RWPE2 (cell line): ENCODE measurements around the gene ABHD16B.

Source experiments
- ATAC-seq: fragments of 200-7000 bp; cut with Tn5 transposase; 3 replicates; pipeline ENCODE4 v1.9.1; 2021; ENCODE audit warnings: low read depth
- DNase-seq: peaks from one replicate; pipeline ENCODE4 v3.0.0-alpha.2; 2020; ENCODE audit warnings: low spot score
- H3K27ac ChIP-seq: fragments of 450-650 bp; 2 replicates; pipeline ENCODE4 v1.5.1; 2017; ENCODE audit warnings: mild to moderate bottlenecking; ENCODE audit not compliant: poor library complexity, severe bottlenecking
- H3K27me3 ChIP-seq: fragments of 250-450 bp; sonication (Bioruptor Pico); 2 replicates; pipeline ENCODE4 v1.5.1; 2021; ENCODE audit warnings: mild to moderate bottlenecking, moderate library complexity; ENCODE audit not compliant: insufficient read depth, poor library complexity, severe bottlenecking
- H3K36me3 ChIP-seq: fragments of 250-450 bp; sonication (Bioruptor Pico); 2 replicates; pipeline ENCODE4 v1.5.1; 2020; ENCODE audit warnings: low read depth, mild to moderate bottlenecking, moderate library complexity
- H3K4me1 ChIP-seq: fragments of 250-450 bp; sonication (Bioruptor Pico); 2 replicates; pipeline ENCODE4 v1.5.1; 2021; ENCODE audit warnings: mild to moderate bottlenecking, moderate library complexity; ENCODE audit not compliant: insufficient read depth, poor library complexity, severe bottlenecking
- H3K4me3 ChIP-seq: fragments of 250-450 bp; sonication (Bioruptor Pico); 2 replicates; pipeline ENCODE4 v1.5.1; 2021; ENCODE audit warnings: mild to moderate bottlenecking, moderate library complexity; ENCODE audit not compliant: severe bottlenecking
- H3K9me3 ChIP-seq: fragments of 250-450 bp; sonication (Bioruptor Pico); 2 replicates; pipeline ENCODE4 v1.5.1; 2021; ENCODE audit warnings: mild to moderate bottlenecking, moderate library complexity; ENCODE audit not compliant: severe bottlenecking
- CTCF ChIP-seq: fragments of 450-650 bp; IDR thresholded peaks from one replicate; pipeline ENCODE4 v1.5.1; 2017; ENCODE audit warnings: mild to moderate bottlenecking, moderate library complexity; ENCODE audit not compliant: poor library complexity, severe bottlenecking

The ABHD16B gene

DNA sequence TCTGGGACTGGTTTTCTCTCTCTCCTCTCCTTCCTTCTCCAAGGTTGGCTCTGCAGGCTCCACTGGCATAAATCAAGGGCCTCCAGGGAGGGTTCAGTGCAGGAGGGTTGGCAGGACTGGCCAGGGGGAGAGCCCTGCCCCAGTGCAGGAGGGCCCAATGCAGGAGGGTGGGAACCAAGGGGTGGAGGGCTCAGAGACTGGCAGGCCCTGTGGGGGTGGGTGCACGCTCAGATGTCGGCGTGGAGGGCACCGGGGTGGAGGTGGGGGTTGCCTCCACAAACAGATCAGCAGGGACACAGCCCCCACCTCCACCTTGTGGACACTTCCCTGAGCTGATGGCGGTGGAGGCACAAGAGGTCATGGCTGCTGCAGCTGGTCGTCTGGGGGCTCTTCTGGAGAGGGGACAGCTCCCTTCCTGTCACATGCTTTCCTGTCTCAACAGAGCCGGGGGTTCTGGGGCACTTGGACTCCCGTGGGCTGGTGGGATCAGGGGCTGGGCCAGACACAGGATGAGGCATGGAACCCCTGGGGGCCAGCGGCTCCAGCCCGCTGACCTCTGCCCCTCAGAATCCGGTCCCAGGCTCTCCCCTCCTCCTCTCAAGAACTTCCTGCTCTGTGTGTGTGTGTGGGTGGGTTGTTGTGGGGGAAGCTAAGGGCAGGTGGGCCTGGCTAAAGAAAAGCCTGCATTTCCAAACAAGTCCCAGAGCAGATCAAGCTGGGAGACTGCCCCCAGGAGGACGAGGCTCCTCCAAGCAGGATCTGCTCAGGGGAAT is 2.7 kb upstream of the ABHD16B start:
- TF ChIP-seq CTCF = peak; percentile 44
- Histone ChIP-seq H3K27me3 (peaks cover 38% of the 10 kb centered on the region), H3K36me3 (peaks cover 6% of the 10 kb centered on the region; the same call in 1 of the 2 replicates), H3K27ac (no peak overlapping the region), H3K9me3 (no peaks in the 10 kb centered on the region), H3K4me1 (no peaks in the 10 kb centered on the region), H3K4me3 (no peak overlapping the region)
- DNase-seq (peak; percentile 86), ATAC-seq (peak; percentile 11)

GRCh38 chr20:63859166-63859699 is 2.1 kb upstream of the ABHD16B start:
- H3K9me3 ChIP-seq = no peaks in the 10 kb centered on the region
- H3K36me3 ChIP-seq = peaks cover 6% of the 10 kb centered on the region; the same call in 1 of the 2 replicates
- H3K27me3 ChIP-seq = peaks cover 34% of the 10 kb centered on the region
- no peaks in the 10 kb centered on the region for H3K4me1 ChIP-seq
- no peak overlapping the region for H3K4me3 ChIP-seq
- DNase-seq = peak; percentile 76
- ATAC-seq = no peak; the same call in 2 of the 3 replicates
- no peak overlapping the region for H3K27ac ChIP-seq
- TF ChIP-seq CTCF = peak; percentile 13

DNA sequence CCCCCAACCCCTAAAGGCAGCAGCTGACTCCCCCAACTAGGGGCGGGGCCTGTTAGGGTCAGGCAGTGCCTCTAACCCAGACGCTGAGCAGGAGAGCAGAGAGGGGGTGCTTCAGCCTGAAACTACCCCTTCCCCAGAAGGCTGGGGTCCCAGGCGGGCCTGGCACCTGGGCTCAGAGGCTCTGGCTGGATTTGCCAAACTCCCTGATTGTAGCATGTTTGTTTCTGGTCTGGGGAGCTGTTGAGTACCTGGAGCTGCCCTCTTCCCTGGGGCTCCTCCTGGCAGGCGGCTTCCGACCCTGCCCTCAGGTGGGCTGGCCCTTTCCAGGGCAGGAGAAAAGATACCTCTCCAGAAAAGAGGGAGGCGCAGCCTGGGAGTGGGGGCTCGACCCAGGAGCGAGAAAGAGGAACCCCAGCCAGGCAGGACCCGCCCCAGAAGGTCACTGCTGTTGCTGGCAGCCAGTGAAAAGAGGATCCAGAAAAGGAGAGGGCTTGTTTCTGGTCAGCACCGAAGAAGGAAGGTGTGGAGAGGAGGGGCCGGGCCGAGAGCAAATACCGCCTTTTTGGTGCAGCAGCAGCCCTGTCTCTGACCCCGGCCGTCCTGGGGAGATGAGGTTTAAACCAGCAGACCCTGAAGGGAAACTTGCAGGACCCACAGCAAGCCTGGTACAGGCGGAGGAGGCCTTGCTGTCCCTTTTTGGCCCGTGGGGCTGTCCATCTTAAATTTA is 810 bp upstream of the ABHD16B start:
- Histone ChIP-seq H3K27ac (no peak overlapping the region), H3K4me1 (no peaks in the 10 kb centered on the region), H3K9me3 (no peaks in the 10 kb centered on the region), H3K27me3 (peaks cover 22% of the 10 kb centered on the region), H3K36me3 (peaks cover 6% of the 10 kb centered on the region; the same call in 1 of the 2 replicates), H3K4me3 (no peak overlapping the region)
- no peak for TF ChIP-seq CTCF
- ATAC-seq (no peak), DNase-seq (peak; percentile 78)

DNA sequence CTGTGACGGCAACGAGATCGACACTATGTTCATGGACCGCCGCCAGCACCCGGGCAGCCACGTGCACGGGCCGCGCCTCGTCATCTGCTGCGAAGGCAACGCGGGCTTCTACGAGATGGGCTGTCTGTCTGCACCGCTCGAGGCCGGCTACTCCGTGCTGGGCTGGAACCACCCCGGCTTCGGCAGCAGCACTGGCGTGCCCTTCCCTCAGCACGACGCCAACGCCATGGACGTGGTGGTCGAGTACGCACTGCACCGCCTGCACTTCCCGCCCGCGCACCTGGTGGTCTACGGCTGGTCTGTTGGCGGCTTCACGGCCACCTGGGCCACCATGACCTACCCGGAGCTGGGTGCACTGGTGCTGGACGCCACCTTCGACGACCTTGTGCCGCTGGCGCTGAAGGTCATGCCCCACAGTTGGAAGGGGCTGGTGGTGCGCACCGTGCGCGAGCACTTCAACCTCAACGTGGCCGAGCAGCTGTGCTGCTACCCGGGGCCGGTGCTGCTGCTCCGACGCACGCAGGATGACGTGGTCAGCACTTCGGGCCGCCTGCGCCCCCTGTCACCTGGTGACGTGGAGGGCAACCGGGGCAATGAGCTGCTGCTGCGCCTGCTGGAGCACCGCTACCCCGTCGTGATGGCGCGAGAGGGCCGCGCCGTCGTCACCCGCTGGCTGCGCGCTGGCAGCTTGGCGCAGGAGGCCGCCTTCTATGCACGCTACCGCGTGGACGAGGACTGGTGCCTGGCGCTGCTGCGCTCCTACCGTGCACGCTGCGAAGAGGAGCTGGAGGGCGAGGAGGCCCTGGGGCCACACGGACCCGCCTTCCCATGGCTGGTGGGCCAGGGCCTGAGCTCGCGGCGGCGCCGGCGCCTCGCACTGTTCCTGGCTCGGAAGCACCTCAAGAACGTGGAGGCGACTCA is 943 bp downstream of the ABHD16B start:
- Histone ChIP-seq H3K27ac (no peak overlapping the region), H3K36me3 (peaks cover 20% of the 10 kb centered on the region), H3K4me3 (no peak overlapping the region), H3K4me1 (peaks cover 6% of the 10 kb centered on the region), H3K27me3 (peaks cover 4% of the 10 kb centered on the region), H3K9me3 (no peaks in the 10 kb centered on the region)
- TF ChIP-seq CTCF = no peak
- no peak for ATAC-seq
- peak; percentile 91 for DNase-seq
